IPS-NIHi7 (cell line): Measurements from ENCODE around the gene GAGE12J.
"Not testable (repeated sequence)": the region's sequence is repeated elsewhere in the genome, so short reads cannot be mapped to it uniquely, and the experiment has no call there.

ENCODE experiments used
- DNase-seq: peaks from one replicate; pipeline ENCODE4 v3.0.0; 2012; ENCODE audit warnings: mixed read lengths; ENCODE audit errors: extremely low spot score

GAGE12J gene

GRCh38 chrX:49321737-49322136, at the start of gene GAGE12J:
Gene GAGE12J, plus strand, starts transcription at chrX:49322037. Its CDS starts 1,157 bp downstream, at chrX:49323194.
- not testable (repeated sequence) for DNase-seq

- DNase-seq = no peak
Measured at GRCh38 chrX:49272421-49272820, 49.4 kb upstream of the GAGE12J start.

- no peak for DNase-seq
Measured at GRCh38 chrX:49273181-49273727, 48.6 kb upstream of the GAGE12J start.

GRCh38 chrX:49276207-49276606, 45.6 kb upstream of the GAGE12J start:
- no peak for DNase-seq

GRCh38 chrX:49276671-49277534, 44.9 kb upstream of the GAGE12J start:
- DNase-seq = no peak

- no peak for DNase-seq
Measured at GRCh38 chrX:49277535-49277830, 44.4 kb upstream of the GAGE12J start.

- DNase-seq = no peak
Measured at GRCh38 chrX:49278081-49278480, 43.8 kb upstream of the GAGE12J start.

- DNase-seq = peak; percentile 45
Measured at GRCh38 chrX:49282647-49283011, 39.2 kb upstream of the GAGE12J start.

GRCh38 chrX:49284212-49284611, 37.6 kb upstream of the GAGE12J start:
- DNase-seq = no peak

- no peak for DNase-seq
Measured at GRCh38 chrX:49286136-49286535, 35.7 kb upstream of the GAGE12J start.

- no peak for DNase-seq
Measured at GRCh38 chrX:49286581-49286980, 35.3 kb upstream of the GAGE12J start.

- no peak for DNase-seq
Measured at GRCh38 chrX:49287665-49288064, 34.2 kb upstream of the GAGE12J start.

GRCh38 chrX:49290215-49290614, 31.6 kb upstream of the GAGE12J start:
- no peak for DNase-seq

- peak; percentile 50 for DNase-seq
Measured at GRCh38 chrX:49291615-49292337, 30.1 kb upstream of the GAGE12J start.

GRCh38 chrX:49292400-49293362, 29.2 kb upstream of the GAGE12J start:
- DNase-seq = no peak

- DNase-seq = not testable (repeated sequence)
Measured at GRCh38 chrX:49299293-49299692, 22.5 kb upstream of the GAGE12J start.

- no peak for DNase-seq
Measured at GRCh38 chrX:49300703-49301102, 21.1 kb upstream of the GAGE12J start.

GRCh38 chrX:49303346-49303745, 18.5 kb upstream of the GAGE12J start, which contains the start of gene GAGE10:
Gene GAGE10, plus strand, starts transcription at chrX:49303646. Its CDS starts 1,214 bp downstream, at chrX:49304860.
- DNase-seq = no peak

GRCh38 chrX:49307775-49308174, 14.1 kb upstream of the GAGE12J start:
- DNase-seq = not testable (repeated sequence)

- no peak for DNase-seq
Measured at GRCh38 chrX:49308604-49309269, 13.1 kb upstream of the GAGE12J start.

GRCh38 chrX:49309401-49309981, 12.3 kb upstream of the GAGE12J start:
- DNase-seq = peak; percentile 22
